Measurements from ENCODE around the gene PRTFDC1. TPM values are rescaled to one million over a fixed set of nuclear protein-coding genes. Genes with fewer than 3 reads are reported as not detected.

PRTFDC1 gene
- total and polyA plus RNA-seq, 2 of the 8 experiments (the other 6 are each of a cell fraction or from before 2014, with no cell fraction given) = 5.9 to 6.6 TPM

GRCh38 chr10:24891823-24892222, 60.6 kb downstream of the PRTFDC1 start (continued):
- TF ChIP-seq EP300 (IDR thresholded peaks at IDR 0.05; ENCODE audit: borderline replicate concordance in 1 of 2, low read depth in 2 of 2, low read length in 2 of 2) = no peak
- no peak for TF ChIP-seq MAFK (IDR thresholded peaks at IDR 0.05; ENCODE audit: low read depth, low read length)

All from H1 (cell line).